Right forelimb (tissue), 1 donor: Measurements from ENCODE around the gene LCN10.
"Not testable (repeated sequence)": the region's sequence is repeated elsewhere in the genome, so short reads cannot be mapped to it uniquely, and the experiment has no call there.

Experiments
- DNase-seq: peaks from one replicate; pipeline ENCODE4 v3.0.0-alpha.2; 2018

The LCN10 gene

GRCh38 chr9:136718345-136719194, 24.2 kb downstream of the LCN10 start:
- DNase-seq = no peak

- no peak for DNase-seq
Observed at GRCh38 chr9:136717399-136717798, 25.3 kb downstream of the LCN10 start.

- no peak for DNase-seq
Observed at GRCh38 chr9:136714893-136715274, 27.9 kb downstream of the LCN10 start.

- DNase-seq = no peak
Observed at GRCh38 chr9:136714096-136714892, 28.4 kb downstream of the LCN10 start.

- no peak for DNase-seq
Observed at GRCh38 chr9:136713550-136713949, 29.2 kb downstream of the LCN10 start.

GRCh38 chr9:136712690-136713544, 29.8 kb downstream of the LCN10 start:
- no peak for DNase-seq

- no peak for DNase-seq
Observed at GRCh38 chr9:136711751-136712689, 30.7 kb downstream of the LCN10 start, which contains the start of gene DIPK1B. Gene DIPK1B, plus strand, starts transcription at chr9:136712572. Its CDS starts 94 bp downstream, at chr9:136712666.

- DNase-seq = not testable (repeated sequence)
Observed at GRCh38 chr9:136711219-136711648, 31.5 kb downstream of the LCN10 start.

GRCh38 chr9:136710543-136710942, 32.2 kb downstream of the LCN10 start:
- DNase-seq = no peak

- DNase-seq = no peak
Observed at GRCh38 chr9:136709454-136710109, 33.2 kb downstream of the LCN10 start.

- no peak for DNase-seq
Observed at GRCh38 chr9:136707849-136708517, 34.8 kb downstream of the LCN10 start.

- no peak for DNase-seq
Observed at GRCh38 chr9:136707011-136707410, 35.7 kb downstream of the LCN10 start.

GRCh38 chr9:136705564-136705963, 37.2 kb downstream of the LCN10 start:
- no peak for DNase-seq

- not testable (repeated sequence) for DNase-seq
Observed at GRCh38 chr9:136704741-136705140, 38.0 kb downstream of the LCN10 start.

GRCh38 chr9:136703276-136703860, 39.4 kb downstream of the LCN10 start:
- no peak for DNase-seq

GRCh38 chr9:136701668-136702053, 41.1 kb downstream of the LCN10 start:
- DNase-seq = no peak

- no peak for DNase-seq
Observed at GRCh38 chr9:136700959-136701667, 41.6 kb downstream of the LCN10 start.

- no peak for DNase-seq
Observed at GRCh38 chr9:136700304-136700703, 42.4 kb downstream of the LCN10 start.

- DNase-seq = no peak
Observed at GRCh38 chr9:136698635-136699246, 44.0 kb downstream of the LCN10 start.
